Measurements from ENCODE around the gene NACC2. TPM values are rescaled to one million over a fixed set of nuclear protein-coding genes. Genes with fewer than 3 reads are reported as not detected.

Gene NACC2
- total and polyA plus RNA-seq, 10 of the 15 experiments (the other 5 are each of a cell fraction or from before 2014, with no cell fraction given) = 0.66 to 14.7 (median 3.5) TPM

GRCh38 chr9:136013116-136013515 lies 82.0 kb downstream of the NACC2 start:
- H3K9me3 ChIP-seq (replicated peaks; ENCODE audit: control insufficient read depth, insufficient read depth, low read length) = no peaks in the 10 kb centered on the region; the same call in 2 of the 3 replicates
- no peaks in the 10 kb centered on the region for H3K4me1 ChIP-seq (ENCODE audit: control insufficient read depth, insufficient read depth, low read length)
- no TSS peak for BruUV-seq (replicated peaks)
- no peak overlapping the region for H3K4me2 ChIP-seq (ENCODE audit: control insufficient read depth, insufficient read depth)
- TF ChIP-seq E2F4 (IDR thresholded peaks at IDR 0.05; ENCODE audit: low read depth, low read length) (no peak), MTA3 (IDR thresholded peaks at IDR 0.05; ENCODE audit: borderline replicate concordance, low read length) (no peak), NR2C2 (IDR thresholded peaks at IDR 0.05; ENCODE audit: borderline replicate concordance, control insufficient read depth, insufficient read length, low read depth) (no peak), EP300 (IDR thresholded peaks at IDR 0.05; ENCODE audit: borderline replicate concordance in 1 of 2, control insufficient read depth in 1 of 2, low read depth in 2 of 2, low read length in 2 of 2) (no peak), JUND (IDR thresholded peaks at IDR 0.05; ENCODE audit: low read depth, low read length) (no peak), POLR2A (IDR thresholded peaks at IDR 0.05; ENCODE audit: low read depth, low read length) (no peak)
- TF ChIP-seq, protein P1, sequence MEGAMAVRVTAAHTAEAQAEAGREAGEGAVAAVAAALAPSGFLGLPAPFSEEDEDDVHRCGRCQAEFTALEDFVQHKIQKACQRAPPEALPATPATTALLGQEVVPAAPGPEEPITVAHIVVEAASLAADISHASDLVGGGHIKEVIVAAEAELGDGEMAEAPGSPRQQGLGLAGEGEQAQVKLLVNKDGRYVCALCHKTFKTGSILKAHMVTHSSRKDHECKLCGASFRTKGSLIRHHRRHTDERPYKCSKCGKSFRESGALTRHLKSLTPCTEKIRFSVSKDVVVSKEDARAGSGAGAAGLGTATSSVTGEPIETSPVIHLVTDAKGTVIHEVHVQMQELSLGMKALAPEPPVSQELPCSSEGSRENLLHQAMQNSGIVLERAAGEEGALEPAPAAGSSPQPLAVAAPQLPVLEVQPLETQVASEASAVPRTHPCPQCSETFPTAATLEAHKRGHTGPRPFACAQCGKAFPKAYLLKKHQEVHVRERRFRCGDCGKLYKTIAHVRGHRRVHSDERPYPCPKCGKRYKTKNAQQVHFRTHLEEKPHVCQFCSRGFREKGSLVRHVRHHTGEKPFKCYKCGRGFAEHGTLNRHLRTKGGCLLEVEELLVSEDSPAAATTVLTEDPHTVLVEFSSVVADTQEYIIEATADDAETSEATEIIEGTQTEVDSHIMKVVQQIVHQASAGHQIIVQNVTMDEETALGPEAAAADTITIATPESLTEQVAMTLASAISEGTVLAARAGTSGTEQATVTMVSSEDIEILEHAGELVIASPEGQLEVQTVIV (IDR thresholded peaks at IDR 0.05; ENCODE audit: borderline replicate concordance, partially characterized antibody) = no peak
- no peak for ATAC-seq
- peaks cover 0 to 11% of the 10 kb centered on the region in 2 experiments; a peak in 2 of 4 replicates for H3K36me3 ChIP-seq (ENCODE audit: control insufficient read depth in 2 of 2, insufficient read depth in 2 of 2, low read length in 1 of 2)
- no peak overlapping the region for H3K27ac ChIP-seq (ENCODE audit: control insufficient read depth, insufficient read depth)
- in situ Hi-C loops (cut with MboI) (no loop called here), intact Hi-C loops (cut with micrococcal nuclease; ENCODE audit: unreplicated experiment) (no loop called here)
- CTCF ChIA-PET = no interaction called here
- no peak for FAIRE-seq
- no peak overlapping the region for H2AFZ ChIP-seq (ENCODE audit: control insufficient read depth, low read depth, low read length)
- no peak for DNase-seq (ENCODE audit: low read depth, low spot score)
- no peak overlapping the region for H3K9ac ChIP-seq (ENCODE audit: control insufficient read depth, insufficient read depth, low read length)
- POLR2A ChIA-PET = no interaction called here
- RAD21 ChIA-PET (ENCODE audit: unreplicated experiment) = no interaction called here
- WGBS (ENCODE audit: insufficient coverage, insufficient replicate concordance, low lambda C conversion rate, missing lambda C conversion rate) = 68% methylated on average over 22 of the region's 22 CpGs
- H3K79me2 ChIP-seq (ENCODE audit: control insufficient read depth, insufficient read depth, low read length) = no peaks in the 10 kb centered on the region
- no peaks in the 10 kb centered on the region for H4K20me1 ChIP-seq (ENCODE audit: control insufficient read depth, insufficient read depth)
- SMC1A ChIA-PET (ENCODE audit: uncharacterized antibody, unreplicated experiment) = no interaction called here
- H3K27me3 ChIP-seq (replicated peaks in 1 of 2; ENCODE audit: control insufficient read depth in 2 of 2, insufficient read depth in 2 of 2, low read length in 1 of 2) = no peaks in the 10 kb centered on the region
- no peak overlapping the region for H3K4me3 ChIP-seq

All from GM12878 (cell line).